WTC11 (cell line): ENCODE data around the gene NCAM2. TPM values are rescaled to one million over a fixed set of nuclear protein-coding genes. Genes with fewer than 3 reads are reported as not detected.

Source experiments
- ATAC-seq: fragments of 200-7000 bp; cut with Tn5 transposase; 2 replicates; pipeline ENCODE4 v1.10.0; 2021; ENCODE audit warnings: mild to moderate bottlenecking, moderate library complexity
- CTCF ChIA-PET: fragments of 300-600 bp; sonication (Branson Sonifier 250); formaldehyde crosslinking; loops from one replicate; lab custom pipeline; 2021; ENCODE audit warnings: antibody characterized with exemption; lab: Charles Lee
- POLR2A ChIA-PET: fragments of 350-600 bp; sonication (Branson Sonifier 250); formaldehyde crosslinking; loops from one replicate; lab custom pipeline; 2021; ENCODE audit warnings: antibody characterized with exemption; lab: Charles Lee
- DNase-seq: peaks from one replicate; pipeline ENCODE4 v3.0.0; 2021; ENCODE audit warnings: low spot score
- H3K27ac Mint-ChIP-seq: 2 replicates; pipeline ENCODE4 v1.8.0; 2021; ENCODE audit warnings: mixed read lengths
- H3K27me3 Mint-ChIP-seq: 2 replicates; pipeline ENCODE4 v1.8.0; 2021; ENCODE audit warnings: low read depth, mild to moderate bottlenecking, moderate library complexity, mixed read lengths
- H3K36me3 Mint-ChIP-seq: 2 replicates; pipeline ENCODE4 v1.8.0; 2021; ENCODE audit warnings: mixed read lengths
- H3K4me1 Mint-ChIP-seq: 2 replicates; pipeline ENCODE4 v1.8.0; 2022; ENCODE audit warnings: mixed read lengths
- H3K4me3 Mint-ChIP-seq: 2 replicates; pipeline ENCODE4 v1.8.0; 2021; ENCODE audit warnings: mild to moderate bottlenecking, moderate library complexity, mixed read lengths
- H3K9me3 Mint-ChIP-seq: 2 replicates; pipeline ENCODE4 v1.8.0; 2021; ENCODE audit warnings: mixed read lengths
- CDX4 ChIP-seq: fragments of 250-450 bp; sonication (Bioruptor Pico); IDR thresholded peaks from 2 replicates; pipeline ENCODE4 v1.9.0; 2021; ENCODE audit warnings: moderate library complexity, mild to moderate bottlenecking, inconsistent platforms, borderline replicate concordance
- ETV6 ChIP-seq: sonication (generic); formaldehyde crosslinking; IDR thresholded peaks from 2 replicates; pipeline ENCODE4 v1.8.1; 2022; ENCODE audit warnings: mild to moderate bottlenecking, missing genetic modification reagents
- OVOL2 ChIP-seq: fragments of 250-450 bp; sonication (Bioruptor Pico); IDR thresholded peaks from 2 replicates; pipeline ENCODE4 v1.9.0; 2021; ENCODE audit warnings: mild to moderate bottlenecking, borderline replicate concordance
- RELA ChIP-seq: sonication (generic); formaldehyde crosslinking; IDR thresholded peaks from 2 replicates; pipeline ENCODE4 v1.8.1; 2022; ENCODE audit warnings: missing genetic modification reagents, mild to moderate bottlenecking, borderline replicate concordance
- RORB ChIP-seq: fragments of 250-450 bp; sonication (Bioruptor Pico); IDR thresholded peaks from 2 replicates; pipeline ENCODE4 v1.9.0; 2021; ENCODE audit warnings: mild to moderate bottlenecking
- STAT6 ChIP-seq: sonication (generic); formaldehyde crosslinking; conservative IDR thresholded peaks from 2 replicates; pipeline ENCODE4 v1.8.1; 2023; ENCODE audit warnings: mild to moderate bottlenecking, low read depth, missing genetic modification reagents, moderate library complexity
- ZNF281 ChIP-seq: sonication (generic); formaldehyde crosslinking; IDR thresholded peaks from 2 replicates; pipeline ENCODE4 v1.8.0; 2023; ENCODE audit warnings: mild to moderate bottlenecking, missing genetic modification reagents
- ZNF317 ChIP-seq: sonication (generic); formaldehyde crosslinking; IDR thresholded peaks from 2 replicates; pipeline ENCODE4 v1.8.1; 2023; ENCODE audit warnings: low read depth, mild to moderate bottlenecking, moderate library complexity, missing genetic modification reagents, borderline replicate concordance
- ZNF423 ChIP-seq: fragments of 250-450 bp; sonication (Bioruptor Pico); IDR thresholded peaks from 2 replicates; pipeline ENCODE4 v2.1.2; 2022; ENCODE audit warnings: mild to moderate bottlenecking, moderate library complexity
- total RNA-seq: library from RNA; stranded (reverse); gene quantifications from 3 replicates; pipeline ENCODE4 v1.2.3, GENCODE V29; 2021
- TF ChIP-seq, protein P1 (sequence below): fragments of 250-450 bp; sonication (Bioruptor Pico); IDR thresholded peaks from 2 replicates; pipeline ENCODE4 v1.9.0; 2021; ENCODE audit warnings: mild to moderate bottlenecking
- TF ChIP-seq, protein P2 (sequence below): fragments of 250-450 bp; sonication (Bioruptor Pico); conservative IDR thresholded peaks from 2 replicates; pipeline ENCODE4 v1.9.0; 2021; ENCODE audit warnings: mild to moderate bottlenecking

NCAM2 gene
- total RNA-seq, 1 experiment from 2014 or later = 1.6 TPM

GRCh38 chr21:20994790-20995189 is 3.4 kb upstream of the NCAM2 start (continued):
- TF ChIP-seq ZNF281 (no peak), CDX4 (CRISPR knock-in tag) (no peak), ETV6 (CRISPR knock-in tag) (no peak)
- TF ChIP-seq, protein P1, sequence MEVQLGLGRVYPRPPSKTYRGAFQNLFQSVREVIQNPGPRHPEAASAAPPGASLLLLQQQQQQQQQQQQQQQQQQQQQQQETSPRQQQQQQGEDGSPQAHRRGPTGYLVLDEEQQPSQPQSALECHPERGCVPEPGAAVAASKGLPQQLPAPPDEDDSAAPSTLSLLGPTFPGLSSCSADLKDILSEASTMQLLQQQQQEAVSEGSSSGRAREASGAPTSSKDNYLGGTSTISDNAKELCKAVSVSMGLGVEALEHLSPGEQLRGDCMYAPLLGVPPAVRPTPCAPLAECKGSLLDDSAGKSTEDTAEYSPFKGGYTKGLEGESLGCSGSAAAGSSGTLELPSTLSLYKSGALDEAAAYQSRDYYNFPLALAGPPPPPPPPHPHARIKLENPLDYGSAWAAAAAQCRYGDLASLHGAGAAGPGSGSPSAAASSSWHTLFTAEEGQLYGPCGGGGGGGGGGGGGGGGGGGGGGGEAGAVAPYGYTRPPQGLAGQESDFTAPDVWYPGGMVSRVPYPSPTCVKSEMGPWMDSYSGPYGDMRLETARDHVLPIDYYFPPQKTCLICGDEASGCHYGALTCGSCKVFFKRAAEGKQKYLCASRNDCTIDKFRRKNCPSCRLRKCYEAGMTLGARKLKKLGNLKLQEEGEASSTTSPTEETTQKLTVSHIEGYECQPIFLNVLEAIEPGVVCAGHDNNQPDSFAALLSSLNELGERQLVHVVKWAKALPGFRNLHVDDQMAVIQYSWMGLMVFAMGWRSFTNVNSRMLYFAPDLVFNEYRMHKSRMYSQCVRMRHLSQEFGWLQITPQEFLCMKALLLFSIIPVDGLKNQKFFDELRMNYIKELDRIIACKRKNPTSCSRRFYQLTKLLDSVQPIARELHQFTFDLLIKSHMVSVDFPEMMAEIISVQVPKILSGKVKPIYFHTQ (CRISPR knock-in tag) = no peak

GRCh38 chr21:20996421-20997310 is 1.5 kb upstream of the NCAM2 start:
- DNase-seq (peak; percentile 19), ATAC-seq (peak; percentile 19)
- H3K27me3 Mint-ChIP-seq = peaks cover 54% of the 10 kb centered on the region
- peaks cover 14% of the 10 kb centered on the region for H3K4me1 Mint-ChIP-seq
- peak overlapping the region; percentile 77 for H3K4me3 Mint-ChIP-seq
- ChIA-PET POLR2A (interaction anchor here (0.6 kb wide), 1 partner anchor 1223 kb away, joined by 3 read pairs; no protein-coding TSS in a partner anchor), CTCF (no interaction called here)
- H3K9me3 Mint-ChIP-seq = no peaks in the 10 kb centered on the region
- H3K36me3 Mint-ChIP-seq = no peaks in the 10 kb centered on the region
- no peak for TF ChIP-seq RORB (CRISPR knock-in tag)
- no peak for TF ChIP-seq OVOL2 (CRISPR knock-in tag)
- no peak for TF ChIP-seq RELA (CRISPR knock-in tag)
- no peak for TF ChIP-seq ZNF317 (CRISPR knock-in tag)
- TF ChIP-seq, protein P2, sequence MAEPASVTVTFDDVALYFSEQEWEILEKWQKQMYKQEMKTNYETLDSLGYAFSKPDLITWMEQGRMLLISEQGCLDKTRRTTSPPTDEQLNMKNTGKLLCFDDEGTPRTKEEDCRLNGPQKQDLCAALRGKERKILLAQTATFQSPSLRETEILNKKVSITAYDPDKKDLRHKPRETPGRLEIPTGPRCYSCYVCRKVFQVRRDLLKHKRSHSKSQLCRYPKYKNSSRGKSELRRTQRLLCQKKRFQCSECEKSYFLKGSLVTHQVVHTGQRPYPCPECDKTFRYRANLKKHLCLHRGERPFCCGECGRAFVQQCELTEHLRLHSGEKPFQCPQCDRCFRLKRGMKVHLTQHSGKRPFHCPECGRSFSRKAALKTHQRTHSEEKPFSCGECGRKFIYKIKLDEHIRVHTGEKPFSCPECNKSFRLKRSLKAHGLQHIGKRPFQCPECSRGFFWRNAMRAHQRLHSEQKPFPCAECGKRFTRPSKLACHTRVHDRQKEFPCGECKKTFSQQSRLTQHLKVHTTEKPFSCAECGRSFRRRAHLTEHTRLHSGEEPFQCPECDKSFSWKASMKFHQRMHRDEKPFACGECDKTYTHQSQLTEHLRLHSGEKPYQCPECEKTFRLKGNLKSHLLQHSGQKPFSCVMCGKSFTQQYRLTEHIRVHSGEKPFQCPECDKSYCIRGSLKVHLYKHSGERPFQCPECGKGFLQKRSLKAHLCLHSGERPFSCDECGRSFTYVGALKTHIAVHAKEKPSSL (CRISPR knock-in tag) = no peak
- no peak for TF ChIP-seq STAT6
- TF ChIP-seq ZNF423 (CRISPR knock-in tag) = no peak
- H3K27ac Mint-ChIP-seq = no peak overlapping the region
